Measurements from ENCODE around the gene PTPN14.

The PTPN14 gene

DNA sequence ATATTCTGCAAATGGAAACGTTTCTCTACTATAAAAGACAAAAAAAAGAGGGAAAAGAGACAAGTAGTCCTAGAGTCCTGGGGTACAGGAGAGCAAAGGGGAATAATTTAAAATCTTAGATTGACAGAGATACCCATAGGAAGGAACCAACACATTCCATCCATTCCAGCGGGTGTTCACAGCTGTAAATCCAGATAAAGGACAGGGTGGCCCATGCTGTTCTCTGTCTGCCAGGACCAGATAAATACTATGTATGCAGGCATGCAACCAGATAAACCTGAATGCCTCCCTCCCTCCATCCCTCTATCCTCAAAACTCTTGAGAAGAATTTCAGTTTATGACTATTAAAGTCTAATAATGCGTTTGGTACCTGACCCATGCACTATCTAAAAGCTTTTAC is 131.8 kb downstream of the PTPN14 start:
- DNase-seq (no peak), ATAC-seq (ENCODE audit: insufficient read depth, low read depth) (no peak)
- H3K9me3 ChIP-seq (ENCODE audit: insufficient read depth, low read length, severe bottlenecking), result no peaks in the 10 kb centered on the region
- no peak overlapping the region for H3K4me2 ChIP-seq (ENCODE audit: insufficient read depth, low read length)
- no peak overlapping the region for H3K27ac ChIP-seq (ENCODE audit: low read length)
- no peaks in the 10 kb centered on the region for H4K20me1 ChIP-seq (ENCODE audit: insufficient read depth, low read length)
- peaks cover 8% of the 10 kb centered on the region; the same call in 1 of the 2 replicates for H3K4me1 ChIP-seq (ENCODE audit: insufficient read depth, low read length)
- H3K9ac ChIP-seq (ENCODE audit: low read depth, low read length), result no peak overlapping the region
- TF ChIP-seq, protein P1, sequence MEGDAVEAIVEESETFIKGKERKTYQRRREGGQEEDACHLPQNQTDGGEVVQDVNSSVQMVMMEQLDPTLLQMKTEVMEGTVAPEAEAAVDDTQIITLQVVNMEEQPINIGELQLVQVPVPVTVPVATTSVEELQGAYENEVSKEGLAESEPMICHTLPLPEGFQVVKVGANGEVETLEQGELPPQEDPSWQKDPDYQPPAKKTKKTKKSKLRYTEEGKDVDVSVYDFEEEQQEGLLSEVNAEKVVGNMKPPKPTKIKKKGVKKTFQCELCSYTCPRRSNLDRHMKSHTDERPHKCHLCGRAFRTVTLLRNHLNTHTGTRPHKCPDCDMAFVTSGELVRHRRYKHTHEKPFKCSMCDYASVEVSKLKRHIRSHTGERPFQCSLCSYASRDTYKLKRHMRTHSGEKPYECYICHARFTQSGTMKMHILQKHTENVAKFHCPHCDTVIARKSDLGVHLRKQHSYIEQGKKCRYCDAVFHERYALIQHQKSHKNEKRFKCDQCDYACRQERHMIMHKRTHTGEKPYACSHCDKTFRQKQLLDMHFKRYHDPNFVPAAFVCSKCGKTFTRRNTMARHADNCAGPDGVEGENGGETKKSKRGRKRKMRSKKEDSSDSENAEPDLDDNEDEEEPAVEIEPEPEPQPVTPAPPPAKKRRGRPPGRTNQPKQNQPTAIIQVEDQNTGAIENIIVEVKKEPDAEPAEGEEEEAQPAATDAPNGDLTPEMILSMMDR (IDR thresholded peaks at IDR 0.05; ENCODE audit: borderline replicate concordance, extremely low read depth, low read length, poor library complexity, severe bottlenecking), result no peak
- no peak for TF ChIP-seq EZH2 (IDR thresholded peaks at IDR 0.05; ENCODE audit: borderline replicate concordance, low read depth, low read length, severe bottlenecking)
- no peaks in the 10 kb centered on the region for H3K79me2 ChIP-seq (ENCODE audit: insufficient read depth, low read length)
- H3K27me3 ChIP-seq (ENCODE audit: insufficient read depth, low read length, poor library complexity), result no peaks in the 10 kb centered on the region
- no peak overlapping the region for H3K4me3 ChIP-seq (ENCODE audit: low read depth in 1 of 2, low read length in 2 of 2)
- H3K36me3 ChIP-seq (ENCODE audit: insufficient read depth, low read length), result no peaks in the 10 kb centered on the region
- H2AFZ ChIP-seq (ENCODE audit: low read depth, low read length), result no peak overlapping the region

DNA sequence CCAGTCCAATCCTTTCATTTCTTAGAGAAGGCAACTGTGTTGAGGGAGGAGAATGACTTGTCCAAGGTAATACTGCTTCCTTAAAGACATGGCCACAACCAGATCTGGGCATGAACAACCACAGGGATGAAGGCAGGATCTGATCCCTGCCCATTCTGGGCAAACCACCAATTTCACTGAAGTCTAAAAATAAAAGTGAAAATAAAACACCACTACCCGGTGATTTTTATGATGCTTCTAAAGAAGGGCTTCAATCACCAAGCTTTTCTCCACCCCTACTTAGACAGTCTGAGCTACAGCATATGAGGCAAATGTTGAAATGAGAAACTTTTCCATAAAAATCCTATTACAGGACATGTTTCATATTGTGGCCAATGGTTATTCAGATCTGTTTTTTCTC is 133.0 kb downstream of the PTPN14 start:
- no peaks in the 10 kb centered on the region for H3K9me3 ChIP-seq (ENCODE audit: insufficient read depth, low read length, severe bottlenecking)
- H3K9ac ChIP-seq (ENCODE audit: low read depth, low read length), result no peak overlapping the region
- peaks cover 8% of the 10 kb centered on the region; the same call in 1 of the 2 replicates for H3K4me1 ChIP-seq (ENCODE audit: insufficient read depth, low read length)
- H3K36me3 ChIP-seq (ENCODE audit: insufficient read depth, low read length), result no peaks in the 10 kb centered on the region
- H3K27ac ChIP-seq (ENCODE audit: low read length), result no peak overlapping the region
- H3K79me2 ChIP-seq (ENCODE audit: insufficient read depth, low read length), result no peaks in the 10 kb centered on the region
- no peak overlapping the region for H3K4me3 ChIP-seq (ENCODE audit: low read depth in 1 of 2, low read length in 2 of 2)
- ATAC-seq (ENCODE audit: insufficient read depth, low read depth) (no peak; the same call in 2 of the 3 replicates), DNase-seq (no peak)
- H4K20me1 ChIP-seq (ENCODE audit: insufficient read depth, low read length), result no peaks in the 10 kb centered on the region
- no peaks in the 10 kb centered on the region for H3K27me3 ChIP-seq (ENCODE audit: insufficient read depth, low read length, poor library complexity)
- TF ChIP-seq, protein P1 (IDR thresholded peaks at IDR 0.05; ENCODE audit: borderline replicate concordance, extremely low read depth, low read length, poor library complexity, severe bottlenecking), result no peak
- TF ChIP-seq EZH2 (IDR thresholded peaks at IDR 0.05; ENCODE audit: borderline replicate concordance, low read depth, low read length, severe bottlenecking), result no peak
- H2AFZ ChIP-seq (ENCODE audit: low read depth, low read length), result no peak overlapping the region
- no peak overlapping the region for H3K4me2 ChIP-seq (ENCODE audit: insufficient read depth, low read length)

DNA sequence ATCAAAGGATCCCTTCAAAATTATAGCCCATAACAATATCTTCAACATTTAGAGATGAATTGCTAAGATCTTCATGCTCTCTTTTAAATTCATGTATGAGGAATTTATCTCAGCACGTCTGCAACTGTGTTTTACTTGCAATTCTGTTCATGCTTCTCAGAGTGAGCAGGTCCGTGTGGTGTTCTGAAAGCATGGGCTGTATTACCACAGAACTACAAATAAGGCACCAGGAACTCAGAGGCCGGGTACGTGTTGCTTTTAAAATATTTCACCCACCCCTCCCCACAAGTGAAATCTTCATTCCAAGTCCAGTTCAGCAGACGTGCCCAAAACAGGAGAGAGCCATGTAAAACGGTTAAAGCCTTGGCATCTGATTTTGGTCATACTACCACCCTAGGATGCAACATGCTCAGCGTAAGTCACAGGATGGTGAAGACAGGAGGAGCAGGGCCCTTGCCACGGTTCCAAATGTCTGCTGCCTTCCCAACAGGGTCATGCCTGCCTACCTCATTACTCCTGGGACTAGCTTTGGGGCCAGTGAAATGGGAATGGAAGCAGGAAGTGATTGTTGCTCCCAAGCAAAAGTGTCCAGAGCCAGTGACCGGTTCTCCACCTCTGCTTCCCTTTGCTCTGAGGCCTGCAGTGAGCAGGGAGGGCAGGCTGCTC is 133.7 kb downstream of the PTPN14 start:
- no peaks in the 10 kb centered on the region for H3K9me3 ChIP-seq (ENCODE audit: insufficient read depth, low read length, severe bottlenecking)
- H3K79me2 ChIP-seq (ENCODE audit: insufficient read depth, low read length), result no peaks in the 10 kb centered on the region
- no peak overlapping the region for H3K4me3 ChIP-seq (ENCODE audit: low read depth in 1 of 2, low read length in 2 of 2)
- ATAC-seq (ENCODE audit: insufficient read depth, low read depth), result no peak
- H3K36me3 ChIP-seq (ENCODE audit: insufficient read depth, low read length), result no peaks in the 10 kb centered on the region
- H3K27me3 ChIP-seq (ENCODE audit: insufficient read depth, low read length, poor library complexity), result no peaks in the 10 kb centered on the region
- TF ChIP-seq, protein P1 (IDR thresholded peaks at IDR 0.05; ENCODE audit: borderline replicate concordance, extremely low read depth, low read length, poor library complexity, severe bottlenecking), result no peak
- TF ChIP-seq EZH2 (IDR thresholded peaks at IDR 0.05; ENCODE audit: borderline replicate concordance, low read depth, low read length, severe bottlenecking), result no peak
- H3K9ac ChIP-seq (ENCODE audit: low read depth, low read length), result no peak overlapping the region
- DNase-seq, result no peak
- H3K4me1 ChIP-seq (ENCODE audit: insufficient read depth, low read length), result peaks cover 8% of the 10 kb centered on the region; the same call in 1 of the 2 replicates
- no peak overlapping the region for H2AFZ ChIP-seq (ENCODE audit: low read depth, low read length)
- H3K27ac ChIP-seq (ENCODE audit: low read length), result no peak overlapping the region
- H4K20me1 ChIP-seq (ENCODE audit: insufficient read depth, low read length), result no peaks in the 10 kb centered on the region
- no peak overlapping the region for H3K4me2 ChIP-seq (ENCODE audit: insufficient read depth, low read length)
